Kidney (tissue), 14 donors: ENCODE data around the gene MLLT1. TPM values are rescaled to one million over a fixed set of nuclear protein-coding genes. Genes with fewer than 3 reads are reported as not detected.

Source experiments
- DNase-seq, 5 donors: peaks; one replicate each; pipeline ENCODE4 v3.0.0-alpha.2; 2013 to 2020
- FAIRE-seq: peaks from 2 replicates; lab custom pipeline; 2012; peaks lifted over from hg19 to GRCh38; lab: Jason Lieb, UNC
- H3K27ac ChIP-seq, 2 donors: one replicate each; pipeline ENCODE4 v1.7.0; 2013; ENCODE audit warnings: low read depth in 2 of 2, low read length in 2 of 2, inconsistent platforms in 1 of 2
- H3K27me3 ChIP-seq: one replicate; pipeline ENCODE4 v1.7.1; 2013; ENCODE audit warnings: low read length, inconsistent platforms; ENCODE audit not compliant: control insufficient read depth, insufficient read depth
- H3K36me3 ChIP-seq, 3 donors: one replicate each; pipeline versions ENCODE4 v1.7.0 to v1.7.1; 2013; ENCODE audit warnings: low read length in 3 of 3, control low read depth in 1 of 3, inconsistent platforms in 1 of 3; ENCODE audit not compliant: insufficient read depth in 3 of 3, control insufficient read depth in 2 of 3
- H3K4me1 ChIP-seq, 3 donors: one replicate each; pipeline versions ENCODE4 v1.7.0 to v1.7.1; 2013; ENCODE audit warnings: low read length in 3 of 3, inconsistent platforms in 1 of 3, low read depth in 1 of 3; ENCODE audit not compliant: control insufficient read depth in 2 of 3, insufficient read depth in 2 of 3
- H3K4me3 ChIP-seq, 3 donors: one replicate each; pipeline versions ENCODE4 v1.7.0 to v1.8.1; 2013; ENCODE audit warnings: low read length in 3 of 3, control low read depth in 1 of 3, inconsistent platforms in 1 of 3
- H3K9ac ChIP-seq, 3 donors: one replicate each; pipeline versions ENCODE4 v1.7.0 to v1.7.1; 2013; ENCODE audit warnings: low read length in 3 of 3, control low read depth in 1 of 3, inconsistent platforms in 1 of 3
- H3K9me3 ChIP-seq, 3 donors: one replicate each; pipeline versions ENCODE4 v1.7.0 to v1.7.1; 2013; ENCODE audit warnings: low read length in 3 of 3, control low read depth in 1 of 3, inconsistent platforms in 1 of 3; ENCODE audit not compliant: control insufficient read depth in 2 of 3, insufficient read depth in 1 of 3
- CTCF ChIP-seq: IDR thresholded peaks from 3 replicates; pipeline ENCODE4 v1.5.1; 2012; ENCODE audit warnings: mild to moderate bottlenecking, moderate library complexity, borderline replicate concordance; ENCODE audit not compliant: insufficient read depth; ENCODE audit errors: extremely low read depth
- intact Hi-C: fragments of 100-400 bp; cut with DNase I; formaldehyde crosslinking; loops from one replicate; pipeline ENCODE4 v1.11.1; 2022
- polyA plus RNA-seq: library from polyadenylated mRNA; stranded (reverse); fragments of 350-450 nt; fragmentation: Illumina TruSeq; extraction: RNeasy Lipid Tissue Mini Kit (QIAGEN cat#74804); gene quantifications from one replicate; pipeline ENCODE4 v1.2.3, GENCODE V29; 2014; ENCODE audit warnings: low read depth, low replicate concordance; ENCODE audit not compliant: insufficient read depth
- total RNA-seq: library from RNA; stranded (reverse); fragmentation: NEBNext Ultra II Directional; extraction: Animal tissue kit (Norgen Biotek cat#: 25700); gene quantifications from one replicate; pipeline ENCODE4 v1.2.1, GENCODE V29; 2021
- donor health status: control.
- donor health status: control.
- donor health status: control.
- donor health status: control.
- donor health status: control.
- donor health status: DM: yes; HTN: yes; CAD: no.
- donor health status: Normal renal cell carcinoma (clear cell type).

The MLLT1 gene
- total and polyA plus RNA-seq, 2 donors from 2014 or later = 32.0 to 53.2 TPM

- DNase-seq = no peak
Measured at GRCh38 chr19:6222884-6223283, 56.9 kb downstream of the MLLT1 start.

GRCh38 chr19:6221878-6222746 lies 57.7 kb downstream of the MLLT1 start:
- no peak for FAIRE-seq
- Histone ChIP-seq H3K27me3 (no peaks in the 10 kb centered on the region), H3K9me3 (no peaks in the 10 kb centered on the region), H3K9ac (no peak overlapping the region), H3K4me1 (peaks cover 0 to 45% (median 11%) of the 10 kb centered on the region in 3 donors), H3K4me3 (no peak overlapping the region), H3K27ac (no peak overlapping the region), H3K36me3 (peaks cover 0 to 21% (median 4%) of the 10 kb centered on the region in 3 donors)
- intact Hi-C loops = no loop called here
- DNase-seq = peak in 2 of 5 donors; percentile 47 to 73
- no peak for TF ChIP-seq CTCF

More at GRCh38 chr19:6222884-6223283, 56.9 kb downstream of the MLLT1 start:
- TF ChIP-seq CTCF = no peak
- H3K27ac ChIP-seq = no peak overlapping the region
- no peak for FAIRE-seq
- peaks cover 0 to 21% (median 4%) of the 10 kb centered on the region in 3 donors for H3K36me3 ChIP-seq
- no peaks in the 10 kb centered on the region for H3K27me3 ChIP-seq
- peaks cover 0 to 40% (median 11%) of the 10 kb centered on the region in 3 donors for H3K4me1 ChIP-seq
- H3K9ac ChIP-seq = no peak overlapping the region
- H3K4me3 ChIP-seq = no peak overlapping the region
- no peaks in the 10 kb centered on the region for H3K9me3 ChIP-seq
- intact Hi-C loops = no loop called here

- DNase-seq (peak in 2 of 5 donors; percentile 49 to 60), FAIRE-seq (no peak)
- intact Hi-C loops = no loop called here
- no peak for TF ChIP-seq CTCF
- Histone ChIP-seq H3K4me3 (no peak overlapping the region), H3K9me3 (no peaks in the 10 kb centered on the region), H3K27me3 (no peaks in the 10 kb centered on the region), H3K9ac (no peak overlapping the region), H3K4me1 (peaks cover 0 to 47% (median 11%) of the 10 kb centered on the region in 3 donors), H3K36me3 (peaks cover 0 to 18% (median 0%) of the 10 kb centered on the region in 3 donors), H3K27ac (no peak overlapping the region)
Measured at GRCh38 chr19:6221220-6221877, 58.4 kb downstream of the MLLT1 start.
